WTC11 (cell line): ENCODE results near the gene MMP3. TPM values are rescaled to one million over a fixed set of nuclear protein-coding genes. Genes with fewer than 3 reads are reported as not detected.

ENCODE experiments used
- ATAC-seq: fragments of 200-7000 bp; cut with Tn5 transposase; 2 replicates; pipeline ENCODE4 v1.10.0; 2021; ENCODE audit warnings: mild to moderate bottlenecking, moderate library complexity
- CTCF ChIA-PET: fragments of 300-600 bp; sonication (Branson Sonifier 250); formaldehyde crosslinking; loops from one replicate; lab custom pipeline; 2021; ENCODE audit warnings: antibody characterized with exemption; lab: Charles Lee
- POLR2A ChIA-PET: fragments of 350-600 bp; sonication (Branson Sonifier 250); formaldehyde crosslinking; loops from one replicate; lab custom pipeline; 2021; ENCODE audit warnings: antibody characterized with exemption; lab: Charles Lee
- DNase-seq: peaks from one replicate; pipeline ENCODE4 v3.0.0; 2021; ENCODE audit warnings: low spot score
- H3K27ac Mint-ChIP-seq: 2 replicates; pipeline ENCODE4 v1.8.0; 2021; ENCODE audit warnings: mixed read lengths
- H3K27me3 Mint-ChIP-seq: 2 replicates; pipeline ENCODE4 v1.8.0; 2021; ENCODE audit warnings: low read depth, mild to moderate bottlenecking, moderate library complexity, mixed read lengths
- H3K36me3 Mint-ChIP-seq: 2 replicates; pipeline ENCODE4 v1.8.0; 2021; ENCODE audit warnings: mixed read lengths
- H3K4me1 Mint-ChIP-seq: 2 replicates; pipeline ENCODE4 v1.8.0; 2022; ENCODE audit warnings: mixed read lengths
- H3K4me3 Mint-ChIP-seq: 2 replicates; pipeline ENCODE4 v1.8.0; 2021; ENCODE audit warnings: mild to moderate bottlenecking, moderate library complexity, mixed read lengths
- H3K9me3 Mint-ChIP-seq: 2 replicates; pipeline ENCODE4 v1.8.0; 2021; ENCODE audit warnings: mixed read lengths
- CREB1 ChIP-seq: sonication (generic); formaldehyde crosslinking; IDR thresholded peaks from 2 replicates; pipeline ENCODE4 v1.8.0; 2023; ENCODE audit warnings: mild to moderate bottlenecking, missing genetic modification reagents
- CREM ChIP-seq: sonication (generic); formaldehyde crosslinking; IDR thresholded peaks from 2 replicates; pipeline ENCODE4 v1.8.1; 2022; ENCODE audit warnings: mild to moderate bottlenecking, missing genetic modification reagents, moderate library complexity
- ESRRA ChIP-seq: sonication (generic); formaldehyde crosslinking; IDR thresholded peaks from 2 replicates; pipeline ENCODE4 v1.8.1; 2022; ENCODE audit warnings: mild to moderate bottlenecking, missing genetic modification reagents, borderline replicate concordance
- FOXK1 ChIP-seq: sonication (generic); formaldehyde crosslinking; IDR thresholded peaks from 2 replicates; pipeline ENCODE4 v1.8.0; 2022; ENCODE audit warnings: mild to moderate bottlenecking, moderate library complexity, missing genetic modification reagents
- GTF2I ChIP-seq: fragments of 250-450 bp; sonication (Bioruptor Pico); conservative IDR thresholded peaks from 2 replicates; pipeline ENCODE4 v1.4.0; 2021; ENCODE audit warnings: mild to moderate bottlenecking
- KAT7 ChIP-seq: sonication (generic); formaldehyde crosslinking; IDR thresholded peaks from 2 replicates; pipeline ENCODE4 v1.8.1; 2023; ENCODE audit warnings: missing genetic modification reagents, mild to moderate bottlenecking, borderline replicate concordance
- NR3C1 ChIP-seq: sonication (generic); formaldehyde crosslinking; conservative IDR thresholded peaks from 2 replicates; pipeline ENCODE4 v1.8.1; 2023; ENCODE audit warnings: low read depth, mild to moderate bottlenecking, missing genetic modification reagents
- ZNF138 ChIP-seq: sonication (generic); formaldehyde crosslinking; conservative IDR thresholded peaks from 2 replicates; pipeline ENCODE4 v1.8.1; 2022; ENCODE audit warnings: mild to moderate bottlenecking, moderate library complexity, missing genetic modification reagents
- ZNF317 ChIP-seq: sonication (generic); formaldehyde crosslinking; IDR thresholded peaks from 2 replicates; pipeline ENCODE4 v1.8.1; 2023; ENCODE audit warnings: low read depth, mild to moderate bottlenecking, moderate library complexity, missing genetic modification reagents, borderline replicate concordance
- ZNF396 ChIP-seq: fragments of 250-450 bp; sonication (Bioruptor Pico); IDR thresholded peaks from 2 replicates; pipeline ENCODE4 v1.8.0; 2021; ENCODE audit warnings: mild to moderate bottlenecking, moderate library complexity, borderline replicate concordance
- ZNF416 ChIP-seq: fragments of 250-450 bp; sonication (Bioruptor Pico); IDR thresholded peaks from 2 replicates; pipeline ENCODE4 v1.9.0; 2021; ENCODE audit warnings: mild to moderate bottlenecking, inconsistent platforms
- total RNA-seq: library from RNA; stranded (reverse); gene quantifications from 3 replicates; pipeline ENCODE4 v1.2.3, GENCODE V29; 2021
- TF ChIP-seq, protein P1 (sequence below): sonication (generic); formaldehyde crosslinking; IDR thresholded peaks from 2 replicates; pipeline ENCODE4 v1.8.1; 2023; ENCODE audit warnings: mild to moderate bottlenecking, moderate library complexity, missing genetic modification reagents
- TF ChIP-seq, protein P2 (sequence below): sonication (generic); formaldehyde crosslinking; conservative IDR thresholded peaks from 2 replicates; pipeline ENCODE4 v1.8.1; 2023; ENCODE audit warnings: mild to moderate bottlenecking, low read depth, missing genetic modification reagents, moderate library complexity
- TF ChIP-seq, protein P3 (sequence below): fragments of 200-600 bp; IDR thresholded peaks from 2 replicates; pipeline ENCODE4 v1.8.0; 2022; ENCODE audit warnings: antibody characterized with exemption
- TF ChIP-seq, protein P4 (sequence below): fragments of 250-450 bp; sonication (Bioruptor Pico); IDR thresholded peaks from 2 replicates; pipeline ENCODE4 v1.9.0; 2021; ENCODE audit warnings: mild to moderate bottlenecking, borderline replicate concordance
- TF ChIP-seq, protein P5 (sequence below): sonication (generic); formaldehyde crosslinking; IDR thresholded peaks from 2 replicates; pipeline ENCODE4 v1.8.0; 2023; ENCODE audit warnings: missing genetic modification reagents, mild to moderate bottlenecking, borderline replicate concordance

Gene MMP3
- total RNA-seq, 1 experiment from 2014 or later: not detected

DNA sequence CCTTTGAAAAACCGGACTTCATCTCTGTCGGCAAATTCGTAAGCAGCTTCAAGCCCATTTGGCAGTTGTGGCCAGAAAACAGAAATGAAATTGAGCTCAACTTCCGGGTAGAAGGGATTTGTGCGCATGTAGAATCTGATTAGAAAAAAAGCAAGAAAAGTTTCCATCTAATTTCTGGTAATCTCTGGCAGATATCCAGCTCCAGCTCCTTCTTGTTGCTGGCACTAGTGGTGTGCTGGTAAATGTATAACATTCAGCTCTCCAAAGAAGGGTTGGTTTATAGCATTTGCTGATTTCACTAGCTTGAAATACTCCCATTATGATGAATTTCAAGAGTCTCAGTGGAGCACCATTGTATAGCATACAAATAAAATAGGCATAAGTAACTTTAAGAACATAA is 50.8 kb downstream of the MMP3 start:
- Mint-ChIP-seq H3K27me3 (no peaks in the 10 kb centered on the region), H3K36me3 (no peaks in the 10 kb centered on the region)
- CTCF ChIA-PET: interaction anchor here (0.7 to 2.1 kb wide), 6 partner anchors 12 to 149 kb away, joined by 3 to 8 read pairs (median 4); partner anchors contain the start of gene MMP10
- TF ChIP-seq NR3C1 (no peak), CREB1 (CRISPR knock-in tag) (no peak), FOXK1 (no peak), GTF2I (CRISPR knock-in tag) (no peak), ZNF396 (CRISPR knock-in tag) (no peak), KAT7 (CRISPR knock-in tag) (no peak), ZNF317 (no peak), ESRRA (no peak), CREM (CRISPR knock-in tag) (no peak), ZNF138 (CRISPR knock-in tag) (no peak), ZNF416 (CRISPR knock-in tag) (no peak)
- TF ChIP-seq, protein P1, sequence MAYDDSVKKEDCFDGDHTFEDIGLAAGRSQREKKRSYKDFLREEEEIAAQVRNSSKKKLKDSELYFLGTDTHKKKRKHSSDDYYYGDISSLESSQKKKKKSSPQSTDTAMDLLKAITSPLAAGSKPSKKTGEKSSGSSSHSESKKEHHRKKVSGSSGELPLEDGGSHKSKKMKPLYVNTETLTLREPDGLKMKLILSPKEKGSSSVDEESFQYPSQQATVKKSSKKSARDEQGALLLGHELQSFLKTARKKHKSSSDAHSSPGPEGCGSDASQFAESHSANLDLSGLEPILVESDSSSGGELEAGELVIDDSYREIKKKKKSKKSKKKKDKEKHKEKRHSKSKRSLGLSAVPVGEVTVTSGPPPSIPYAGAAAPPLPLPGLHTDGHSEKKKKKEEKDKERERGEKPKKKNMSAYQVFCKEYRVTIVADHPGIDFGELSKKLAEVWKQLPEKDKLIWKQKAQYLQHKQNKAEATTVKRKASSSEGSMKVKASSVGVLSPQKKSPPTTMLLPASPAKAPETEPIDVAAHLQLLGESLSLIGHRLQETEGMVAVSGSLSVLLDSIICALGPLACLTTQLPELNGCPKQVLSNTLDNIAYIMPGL (CRISPR knock-in tag): no peak
- TF ChIP-seq, protein P2, sequence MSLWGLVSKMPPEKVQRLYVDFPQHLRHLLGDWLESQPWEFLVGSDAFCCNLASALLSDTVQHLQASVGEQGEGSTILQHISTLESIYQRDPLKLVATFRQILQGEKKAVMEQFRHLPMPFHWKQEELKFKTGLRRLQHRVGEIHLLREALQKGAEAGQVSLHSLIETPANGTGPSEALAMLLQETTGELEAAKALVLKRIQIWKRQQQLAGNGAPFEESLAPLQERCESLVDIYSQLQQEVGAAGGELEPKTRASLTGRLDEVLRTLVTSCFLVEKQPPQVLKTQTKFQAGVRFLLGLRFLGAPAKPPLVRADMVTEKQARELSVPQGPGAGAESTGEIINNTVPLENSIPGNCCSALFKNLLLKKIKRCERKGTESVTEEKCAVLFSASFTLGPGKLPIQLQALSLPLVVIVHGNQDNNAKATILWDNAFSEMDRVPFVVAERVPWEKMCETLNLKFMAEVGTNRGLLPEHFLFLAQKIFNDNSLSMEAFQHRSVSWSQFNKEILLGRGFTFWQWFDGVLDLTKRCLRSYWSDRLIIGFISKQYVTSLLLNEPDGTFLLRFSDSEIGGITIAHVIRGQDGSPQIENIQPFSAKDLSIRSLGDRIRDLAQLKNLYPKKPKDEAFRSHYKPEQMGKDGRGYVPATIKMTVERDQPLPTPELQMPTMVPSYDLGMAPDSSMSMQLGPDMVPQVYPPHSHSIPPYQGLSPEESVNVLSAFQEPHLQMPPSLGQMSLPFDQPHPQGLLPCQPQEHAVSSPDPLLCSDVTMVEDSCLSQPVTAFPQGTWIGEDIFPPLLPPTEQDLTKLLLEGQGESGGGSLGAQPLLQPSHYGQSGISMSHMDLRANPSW (CRISPR knock-in tag): no peak
- TF ChIP-seq, protein P3, sequence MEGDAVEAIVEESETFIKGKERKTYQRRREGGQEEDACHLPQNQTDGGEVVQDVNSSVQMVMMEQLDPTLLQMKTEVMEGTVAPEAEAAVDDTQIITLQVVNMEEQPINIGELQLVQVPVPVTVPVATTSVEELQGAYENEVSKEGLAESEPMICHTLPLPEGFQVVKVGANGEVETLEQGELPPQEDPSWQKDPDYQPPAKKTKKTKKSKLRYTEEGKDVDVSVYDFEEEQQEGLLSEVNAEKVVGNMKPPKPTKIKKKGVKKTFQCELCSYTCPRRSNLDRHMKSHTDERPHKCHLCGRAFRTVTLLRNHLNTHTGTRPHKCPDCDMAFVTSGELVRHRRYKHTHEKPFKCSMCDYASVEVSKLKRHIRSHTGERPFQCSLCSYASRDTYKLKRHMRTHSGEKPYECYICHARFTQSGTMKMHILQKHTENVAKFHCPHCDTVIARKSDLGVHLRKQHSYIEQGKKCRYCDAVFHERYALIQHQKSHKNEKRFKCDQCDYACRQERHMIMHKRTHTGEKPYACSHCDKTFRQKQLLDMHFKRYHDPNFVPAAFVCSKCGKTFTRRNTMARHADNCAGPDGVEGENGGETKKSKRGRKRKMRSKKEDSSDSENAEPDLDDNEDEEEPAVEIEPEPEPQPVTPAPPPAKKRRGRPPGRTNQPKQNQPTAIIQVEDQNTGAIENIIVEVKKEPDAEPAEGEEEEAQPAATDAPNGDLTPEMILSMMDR: no peak
- TF ChIP-seq, protein P4, sequence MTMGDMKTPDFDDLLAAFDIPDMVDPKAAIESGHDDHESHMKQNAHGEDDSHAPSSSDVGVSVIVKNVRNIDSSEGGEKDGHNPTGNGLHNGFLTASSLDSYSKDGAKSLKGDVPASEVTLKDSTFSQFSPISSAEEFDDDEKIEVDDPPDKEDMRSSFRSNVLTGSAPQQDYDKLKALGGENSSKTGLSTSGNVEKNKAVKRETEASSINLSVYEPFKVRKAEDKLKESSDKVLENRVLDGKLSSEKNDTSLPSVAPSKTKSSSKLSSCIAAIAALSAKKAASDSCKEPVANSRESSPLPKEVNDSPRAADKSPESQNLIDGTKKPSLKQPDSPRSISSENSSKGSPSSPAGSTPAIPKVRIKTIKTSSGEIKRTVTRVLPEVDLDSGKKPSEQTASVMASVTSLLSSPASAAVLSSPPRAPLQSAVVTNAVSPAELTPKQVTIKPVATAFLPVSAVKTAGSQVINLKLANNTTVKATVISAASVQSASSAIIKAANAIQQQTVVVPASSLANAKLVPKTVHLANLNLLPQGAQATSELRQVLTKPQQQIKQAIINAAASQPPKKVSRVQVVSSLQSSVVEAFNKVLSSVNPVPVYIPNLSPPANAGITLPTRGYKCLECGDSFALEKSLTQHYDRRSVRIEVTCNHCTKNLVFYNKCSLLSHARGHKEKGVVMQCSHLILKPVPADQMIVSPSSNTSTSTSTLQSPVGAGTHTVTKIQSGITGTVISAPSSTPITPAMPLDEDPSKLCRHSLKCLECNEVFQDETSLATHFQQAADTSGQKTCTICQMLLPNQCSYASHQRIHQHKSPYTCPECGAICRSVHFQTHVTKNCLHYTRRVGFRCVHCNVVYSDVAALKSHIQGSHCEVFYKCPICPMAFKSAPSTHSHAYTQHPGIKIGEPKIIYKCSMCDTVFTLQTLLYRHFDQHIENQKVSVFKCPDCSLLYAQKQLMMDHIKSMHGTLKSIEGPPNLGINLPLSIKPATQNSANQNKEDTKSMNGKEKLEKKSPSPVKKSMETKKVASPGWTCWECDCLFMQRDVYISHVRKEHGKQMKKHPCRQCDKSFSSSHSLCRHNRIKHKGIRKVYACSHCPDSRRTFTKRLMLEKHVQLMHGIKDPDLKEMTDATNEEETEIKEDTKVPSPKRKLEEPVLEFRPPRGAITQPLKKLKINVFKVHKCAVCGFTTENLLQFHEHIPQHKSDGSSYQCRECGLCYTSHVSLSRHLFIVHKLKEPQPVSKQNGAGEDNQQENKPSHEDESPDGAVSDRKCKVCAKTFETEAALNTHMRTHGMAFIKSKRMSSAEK: no peak
- TF ChIP-seq, protein P5, sequence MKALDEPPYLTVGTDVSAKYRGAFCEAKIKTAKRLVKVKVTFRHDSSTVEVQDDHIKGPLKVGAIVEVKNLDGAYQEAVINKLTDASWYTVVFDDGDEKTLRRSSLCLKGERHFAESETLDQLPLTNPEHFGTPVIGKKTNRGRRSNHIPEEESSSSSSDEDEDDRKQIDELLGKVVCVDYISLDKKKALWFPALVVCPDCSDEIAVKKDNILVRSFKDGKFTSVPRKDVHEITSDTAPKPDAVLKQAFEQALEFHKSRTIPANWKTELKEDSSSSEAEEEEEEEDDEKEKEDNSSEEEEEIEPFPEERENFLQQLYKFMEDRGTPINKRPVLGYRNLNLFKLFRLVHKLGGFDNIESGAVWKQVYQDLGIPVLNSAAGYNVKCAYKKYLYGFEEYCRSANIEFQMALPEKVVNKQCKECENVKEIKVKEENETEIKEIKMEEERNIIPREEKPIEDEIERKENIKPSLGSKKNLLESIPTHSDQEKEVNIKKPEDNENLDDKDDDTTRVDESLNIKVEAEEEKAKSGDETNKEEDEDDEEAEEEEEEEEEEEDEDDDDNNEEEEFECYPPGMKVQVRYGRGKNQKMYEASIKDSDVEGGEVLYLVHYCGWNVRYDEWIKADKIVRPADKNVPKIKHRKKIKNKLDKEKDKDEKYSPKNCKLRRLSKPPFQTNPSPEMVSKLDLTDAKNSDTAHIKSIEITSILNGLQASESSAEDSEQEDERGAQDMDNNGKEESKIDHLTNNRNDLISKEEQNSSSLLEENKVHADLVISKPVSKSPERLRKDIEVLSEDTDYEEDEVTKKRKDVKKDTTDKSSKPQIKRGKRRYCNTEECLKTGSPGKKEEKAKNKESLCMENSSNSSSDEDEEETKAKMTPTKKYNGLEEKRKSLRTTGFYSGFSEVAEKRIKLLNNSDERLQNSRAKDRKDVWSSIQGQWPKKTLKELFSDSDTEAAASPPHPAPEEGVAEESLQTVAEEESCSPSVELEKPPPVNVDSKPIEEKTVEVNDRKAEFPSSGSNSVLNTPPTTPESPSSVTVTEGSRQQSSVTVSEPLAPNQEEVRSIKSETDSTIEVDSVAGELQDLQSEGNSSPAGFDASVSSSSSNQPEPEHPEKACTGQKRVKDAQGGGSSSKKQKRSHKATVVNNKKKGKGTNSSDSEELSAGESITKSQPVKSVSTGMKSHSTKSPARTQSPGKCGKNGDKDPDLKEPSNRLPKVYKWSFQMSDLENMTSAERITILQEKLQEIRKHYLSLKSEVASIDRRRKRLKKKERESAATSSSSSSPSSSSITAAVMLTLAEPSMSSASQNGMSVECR (CRISPR knock-in tag): no peak
- TF ChIP-seq, all 79 proteins: peak for 0
- DNase-seq (no peak), ATAC-seq (no peak)
- H3K4me1 Mint-ChIP-seq: peaks cover 2% of the 10 kb centered on the region; the same call in 1 of the 2 replicates
- POLR2A ChIA-PET: no interaction called here
- H3K9me3 Mint-ChIP-seq: no peaks in the 10 kb centered on the region
- no peak overlapping the region for H3K4me3 Mint-ChIP-seq
- H3K27ac Mint-ChIP-seq: no peak overlapping the region
